HPDE6-E6E7 (cell line): ENCODE results near the gene KRT9.
"Not testable (repeated sequence)": the region's sequence is repeated elsewhere in the genome, so short reads cannot be mapped to it uniquely, and the experiment has no call there.

Source experiments
- DNase-seq: peaks from one replicate; pipeline ENCODE4 v3.0.0; 2011; ENCODE audit warnings: missing footprints; ENCODE audit errors: extremely low spot score

KRT9 gene

DNA sequence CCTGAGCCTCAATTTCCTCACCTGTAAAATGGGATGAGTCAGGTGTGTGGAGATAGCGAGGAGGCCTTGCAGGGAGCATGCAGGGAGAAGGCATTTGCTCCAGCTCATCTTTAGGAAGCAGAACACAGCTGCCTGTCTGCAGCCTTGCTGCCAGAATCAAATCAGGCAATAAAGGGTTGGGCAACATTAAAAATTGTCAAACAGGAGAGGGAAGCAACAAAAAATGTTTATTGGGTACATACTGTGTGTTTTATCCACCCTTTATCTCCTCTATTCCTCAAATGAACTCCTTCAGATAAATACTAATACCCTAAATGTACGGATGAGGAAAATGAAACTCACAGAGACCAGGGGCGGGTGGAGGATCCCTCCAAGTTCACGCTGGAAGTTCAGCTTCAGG lies 28.5 kb upstream of the KRT9 start:
- no peak for DNase-seq

DNA sequence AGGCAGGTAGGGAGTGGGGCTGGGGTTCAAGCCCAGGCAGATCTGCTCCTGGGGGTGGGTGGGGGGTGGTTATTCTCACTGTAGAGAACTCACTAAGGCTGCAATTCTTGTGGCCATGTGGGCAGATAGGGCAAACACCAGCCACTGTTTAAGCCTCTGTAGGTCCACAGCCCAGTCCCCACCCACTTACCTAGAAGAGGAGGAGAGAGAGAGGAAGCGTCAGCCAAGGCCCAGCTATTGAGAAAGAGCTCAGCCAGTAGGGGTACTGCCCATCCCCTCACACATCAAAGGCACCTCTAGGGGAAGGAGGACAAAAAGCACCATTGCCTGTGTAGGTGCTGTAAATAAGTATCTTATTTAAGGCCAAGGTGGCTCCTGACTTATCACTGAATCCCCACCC lies 27.8 kb upstream of the KRT9 start:
- no peak for DNase-seq

DNA sequence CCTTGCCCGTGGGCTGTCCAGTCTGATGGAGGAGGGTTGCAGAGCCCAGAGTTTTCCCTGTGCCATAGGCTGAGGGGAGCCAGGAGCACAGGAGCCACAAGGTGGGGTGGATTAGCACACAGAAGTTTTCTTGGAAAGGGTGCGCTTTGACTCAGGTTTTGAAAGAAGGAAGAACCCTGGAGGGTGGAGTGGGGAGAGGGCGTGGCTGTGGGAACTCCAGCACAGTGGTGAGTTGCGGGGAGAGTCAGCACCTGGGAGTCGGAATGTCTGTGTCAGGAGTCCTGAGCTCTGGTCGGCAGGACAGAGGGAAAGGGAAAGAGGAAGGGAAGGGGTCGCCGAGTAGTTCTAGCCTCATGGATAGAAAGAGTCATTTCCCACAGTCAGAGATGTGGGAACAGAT lies 23.7 kb upstream of the KRT9 start:
- DNase-seq = no peak

DNA sequence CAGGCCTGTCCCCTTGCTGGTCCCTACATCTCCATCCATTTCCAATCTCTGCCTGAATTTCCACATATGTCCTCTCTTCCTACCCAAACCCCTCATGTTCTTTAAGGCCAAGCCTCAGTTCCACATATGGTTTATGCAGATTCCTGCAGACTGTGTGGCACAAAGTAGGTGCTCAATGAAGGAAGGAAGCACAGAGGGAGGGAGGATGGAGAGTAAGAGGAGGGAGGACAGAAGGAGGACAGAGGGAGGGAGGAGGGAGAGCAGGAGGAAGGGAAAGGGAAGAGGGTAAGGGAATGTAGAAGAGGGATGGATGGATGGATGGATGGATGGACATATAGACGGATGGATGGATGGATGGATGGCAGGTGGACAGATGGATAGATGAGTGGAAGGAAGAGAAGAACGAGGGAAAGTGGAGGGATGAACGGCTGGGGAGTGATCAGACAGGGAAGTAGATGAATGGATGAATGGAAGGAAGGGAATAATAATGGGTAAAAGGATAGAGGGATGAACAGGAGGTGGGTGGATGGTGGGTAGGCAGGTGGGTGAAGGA lies 22.6 kb upstream of the KRT9 start:
- DNase-seq = no peak

DNA sequence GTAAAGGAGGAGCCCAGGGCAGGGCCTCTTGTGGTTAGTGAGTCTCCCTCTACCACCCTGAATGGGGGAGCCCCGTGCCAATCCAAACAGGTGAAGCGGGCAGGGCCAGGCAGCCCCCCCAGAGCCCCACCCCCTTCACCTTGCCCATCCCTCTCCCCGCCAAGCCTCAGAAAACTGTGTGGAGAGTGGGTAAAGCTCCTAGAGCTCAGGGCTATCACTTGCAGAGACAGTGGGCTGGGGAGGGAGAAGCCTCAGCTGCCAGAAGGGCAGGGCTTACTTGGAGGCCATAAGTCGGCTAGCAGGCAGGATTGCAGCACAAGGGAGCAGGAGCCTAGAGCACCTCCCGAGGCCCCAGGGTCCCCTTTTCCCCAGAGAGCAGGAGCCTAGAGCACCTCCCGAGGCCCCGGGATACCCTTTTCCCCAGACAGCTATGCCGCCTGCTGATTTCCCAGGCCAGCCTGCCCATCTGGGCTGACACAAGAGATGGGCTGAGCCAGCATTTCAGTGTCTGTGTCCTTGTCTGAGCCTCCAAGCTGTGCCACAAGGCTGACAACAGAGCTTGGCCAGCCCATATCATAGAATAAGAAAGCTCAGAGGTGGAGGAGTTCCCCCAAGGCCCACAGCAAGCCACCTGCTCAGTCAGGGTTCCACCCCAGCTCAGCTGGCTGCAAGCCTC lies 21.6 kb upstream of the KRT9 start:
- no peak for DNase-seq

DNA sequence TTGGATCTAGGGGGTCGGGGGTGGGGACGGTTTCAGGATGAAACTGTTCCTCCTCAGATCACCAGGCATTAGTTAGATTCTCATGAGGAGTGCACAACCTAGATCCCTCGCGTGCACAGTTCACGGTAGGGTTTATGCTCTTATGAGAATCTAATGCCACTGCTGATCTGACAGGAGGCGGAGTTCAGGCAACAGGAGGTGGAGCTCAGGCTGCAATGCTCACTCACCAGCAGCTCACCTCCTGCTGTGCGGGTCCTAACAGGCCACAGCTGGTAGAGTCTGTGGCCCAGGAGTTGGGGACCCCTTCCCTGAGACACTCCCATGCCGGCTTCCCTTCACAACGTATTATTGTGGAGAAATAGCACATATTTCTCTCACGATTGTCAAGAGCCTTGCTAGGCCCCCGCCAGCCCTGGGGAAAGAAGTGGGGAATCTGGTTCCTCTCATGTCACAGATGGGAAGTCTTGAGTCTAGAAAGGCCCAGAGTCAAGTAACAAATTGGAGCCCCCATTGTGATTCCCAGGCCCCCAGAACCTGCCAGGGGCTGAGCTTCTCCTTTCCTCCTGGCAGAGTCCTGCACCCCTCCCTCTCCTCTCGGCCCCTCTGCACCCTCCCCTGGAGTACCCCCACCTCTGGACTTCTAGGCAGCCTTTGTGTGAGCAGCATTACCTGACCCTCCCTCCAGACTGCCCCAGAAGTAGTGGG lies 20.9 kb upstream of the KRT9 start:
- no peak for DNase-seq

DNA sequence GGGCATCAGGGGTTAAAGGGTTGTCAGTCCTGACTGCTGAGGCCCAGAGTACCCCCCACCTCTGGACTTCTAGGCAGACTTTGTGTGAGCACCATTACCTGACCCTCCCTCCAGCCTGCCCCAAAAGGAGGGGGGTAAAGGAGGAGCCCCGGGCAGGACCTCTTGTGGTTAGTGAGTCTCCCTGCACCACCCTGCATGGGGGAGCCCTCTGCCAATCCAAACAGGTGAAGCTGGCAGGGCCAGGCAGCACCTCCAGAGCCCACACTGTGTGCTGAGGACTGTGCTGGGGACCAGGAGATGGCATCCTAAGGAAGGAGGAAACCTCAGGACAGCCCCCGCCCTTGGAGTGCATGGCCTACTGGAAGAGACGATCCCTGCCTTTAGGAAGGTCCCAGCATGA lies 17.4 kb upstream of the KRT9 start:
- DNase-seq = no peak

DNA sequence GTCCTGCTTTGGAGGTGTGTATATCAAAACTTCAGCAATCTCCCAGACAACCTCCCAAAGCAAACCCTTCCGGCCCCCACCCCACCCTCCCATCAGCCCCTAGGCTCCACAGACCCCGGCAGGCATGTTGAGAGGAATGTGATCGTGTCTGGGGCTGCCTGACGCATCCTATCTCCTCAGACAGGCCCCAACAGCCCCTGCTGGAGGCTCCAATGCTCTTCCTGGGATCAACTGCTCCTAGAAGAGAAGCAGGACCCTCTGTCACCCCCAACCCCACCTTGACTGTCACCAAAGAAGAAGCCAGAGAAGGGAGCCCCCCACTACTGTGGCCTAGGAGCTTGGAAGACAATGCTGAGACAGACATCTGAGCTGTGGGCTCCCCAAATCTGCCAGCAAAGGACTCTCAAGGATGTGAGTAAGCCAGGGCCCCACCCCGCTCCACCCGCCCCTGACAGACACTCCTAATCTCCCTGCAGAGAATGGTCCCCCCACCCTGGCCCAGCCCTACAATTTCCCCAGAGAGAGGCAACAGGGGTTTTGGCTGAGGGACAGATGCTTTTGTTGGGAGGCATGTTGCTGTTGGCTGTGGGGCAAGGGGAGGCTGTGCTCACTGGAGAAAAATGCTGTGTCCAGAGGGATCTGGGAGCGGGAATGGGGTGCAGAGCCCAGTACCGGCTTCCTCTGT lies 16.4 kb upstream of the KRT9 start:
- DNase-seq = peak; percentile 37

DNA sequence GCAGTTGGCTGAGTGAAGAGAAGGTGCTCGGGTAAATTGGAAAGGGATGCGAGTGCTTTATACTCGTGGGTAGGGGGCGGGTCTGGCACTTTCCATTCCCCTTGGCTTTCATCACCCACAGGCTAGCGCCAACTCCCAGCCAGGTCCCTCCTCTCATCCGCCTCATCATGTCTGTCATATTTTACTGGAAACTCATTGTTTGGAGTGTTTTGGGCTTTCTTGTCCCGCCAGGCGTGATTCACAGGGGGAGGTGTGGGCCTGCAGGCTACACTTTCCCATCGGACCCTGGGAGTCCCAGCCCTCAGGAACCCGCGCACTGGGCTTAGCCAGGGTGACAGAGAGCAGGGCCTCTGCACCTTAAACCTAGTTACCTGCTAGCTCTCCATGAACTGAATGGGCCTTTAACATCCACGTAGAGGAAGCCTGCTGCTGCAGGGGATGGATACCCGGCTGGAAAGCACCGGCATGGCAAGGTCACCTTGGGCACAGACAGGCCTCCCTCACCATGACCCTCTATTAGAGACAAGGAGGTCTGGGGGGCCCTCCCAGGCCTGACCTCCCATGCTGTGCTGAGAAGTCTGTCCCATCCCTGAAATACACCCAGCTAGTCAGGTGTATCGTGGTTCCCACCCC lies 15.1 kb upstream of the KRT9 start, which contains the start of gene KRT14:
TSS of gene KRT14 (minus strand) at position 33 of the 633 bp plus-strand sequence. CDS start 61 bp downstream, outside the sequence.
- no peak for DNase-seq

DNA sequence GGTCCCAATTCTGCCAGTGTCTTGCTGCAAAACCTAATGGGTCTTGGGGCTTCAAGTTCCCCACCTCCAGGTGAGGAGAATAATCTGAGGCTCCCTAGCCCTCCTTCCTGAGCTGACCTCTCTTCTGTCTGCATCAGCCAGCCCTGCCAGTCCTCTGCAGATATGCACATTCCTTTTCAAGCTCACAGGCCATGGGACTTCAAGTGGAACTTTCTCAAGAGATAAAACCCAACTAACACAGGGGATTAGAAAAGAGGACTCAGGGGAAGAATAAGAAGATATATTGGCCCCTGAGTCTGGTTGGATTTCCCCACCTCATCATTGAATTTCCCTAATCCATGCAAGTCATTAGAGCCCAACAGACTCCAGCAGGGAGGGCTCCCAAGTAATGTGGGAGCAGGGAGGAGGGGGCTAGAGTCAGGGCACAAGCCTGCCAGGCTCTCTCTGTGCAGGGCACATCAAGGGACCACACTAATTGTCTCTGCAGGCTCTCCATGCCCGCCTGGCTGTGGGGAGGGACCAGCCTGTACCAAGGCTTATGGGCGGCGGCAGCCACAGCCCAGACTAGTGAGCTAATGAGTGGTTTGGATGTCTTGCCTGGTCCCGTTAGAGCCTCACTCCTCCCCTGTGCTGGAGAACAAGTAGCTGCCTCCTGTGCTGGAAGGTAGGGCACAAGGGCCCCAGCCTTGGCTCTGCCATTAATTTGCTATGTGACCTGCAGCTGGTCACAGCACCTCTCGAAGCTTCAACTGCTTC lies 13.6 kb upstream of the KRT9 start:
- no peak for DNase-seq

DNA sequence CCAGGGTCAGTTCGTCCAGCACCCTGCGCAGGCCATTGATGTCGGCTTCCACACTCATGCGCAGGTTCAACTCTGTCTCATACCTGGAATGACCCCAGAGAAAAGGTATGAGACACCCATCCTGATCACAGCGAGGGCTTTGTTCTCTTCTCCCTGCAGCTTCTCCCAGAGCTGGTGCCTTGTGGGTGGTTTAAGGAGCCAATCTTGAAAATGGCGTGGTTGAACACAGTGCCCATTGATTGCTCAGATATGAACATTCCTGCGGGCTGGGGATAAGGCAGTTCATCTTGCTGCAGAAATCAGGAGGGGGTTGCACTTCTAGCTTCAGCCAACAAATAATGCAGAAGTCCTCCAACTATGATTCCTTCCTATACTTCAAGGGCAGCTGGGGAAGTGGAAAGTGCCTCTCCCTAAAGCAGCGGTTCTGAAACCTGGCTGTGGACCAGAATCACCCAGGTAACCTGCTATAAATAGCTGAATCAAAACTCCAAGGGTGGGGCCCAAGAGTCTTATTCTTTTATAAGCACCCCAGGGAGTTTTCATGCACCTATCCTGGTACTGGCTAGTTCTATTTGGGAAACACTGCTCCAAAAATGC lies 12.6 kb upstream of the KRT9 start:
- not testable (repeated sequence) for DNase-seq

DNA sequence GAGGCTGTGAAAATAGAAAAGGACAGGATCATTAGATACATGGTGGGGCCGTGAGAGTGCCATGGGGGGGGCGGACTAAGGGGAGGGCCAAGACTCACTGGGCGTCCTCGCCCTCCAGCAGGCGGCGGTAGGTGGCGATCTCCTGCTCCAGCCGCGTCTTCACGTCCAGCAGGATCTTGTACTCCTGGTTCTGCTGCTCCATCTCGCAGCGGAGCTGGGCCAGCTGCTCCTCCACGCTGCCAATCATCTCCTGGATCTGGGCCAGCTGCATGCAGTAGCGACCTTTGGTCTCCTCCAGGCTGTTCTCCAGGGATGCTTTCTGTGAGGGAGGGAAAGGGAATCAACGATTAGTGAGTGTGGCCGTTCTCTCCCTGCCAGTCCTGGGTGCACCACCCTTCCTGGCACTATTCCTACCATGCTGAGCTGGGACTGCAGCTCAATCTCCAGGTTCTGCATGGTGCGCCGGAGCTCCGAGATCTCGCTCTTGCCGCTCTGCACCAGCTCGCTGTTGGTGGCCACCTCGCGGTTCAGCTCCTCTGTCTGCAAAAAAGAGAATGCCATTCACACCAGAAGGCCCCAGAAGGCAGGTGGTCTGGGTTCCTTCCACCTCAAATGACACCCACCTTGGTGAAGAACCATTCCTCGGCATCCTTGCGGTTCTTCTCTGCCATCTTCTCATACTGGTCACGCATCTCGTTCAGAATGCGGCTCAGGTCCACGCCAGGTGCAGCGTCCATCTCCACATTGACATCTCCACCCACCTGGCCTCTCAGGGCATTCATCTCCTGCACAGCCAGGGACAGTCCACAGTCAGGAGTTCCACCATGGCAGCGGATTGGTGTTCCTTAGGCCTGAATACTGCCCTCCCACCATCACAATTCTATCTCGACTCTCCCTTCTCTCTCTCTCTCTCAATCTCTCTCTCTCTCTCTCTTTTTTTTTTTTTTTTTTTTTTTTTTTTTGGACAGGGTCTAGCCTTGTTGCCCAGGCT lies 11.6 kb upstream of the KRT9 start:
- no peak for DNase-seq

DNA sequence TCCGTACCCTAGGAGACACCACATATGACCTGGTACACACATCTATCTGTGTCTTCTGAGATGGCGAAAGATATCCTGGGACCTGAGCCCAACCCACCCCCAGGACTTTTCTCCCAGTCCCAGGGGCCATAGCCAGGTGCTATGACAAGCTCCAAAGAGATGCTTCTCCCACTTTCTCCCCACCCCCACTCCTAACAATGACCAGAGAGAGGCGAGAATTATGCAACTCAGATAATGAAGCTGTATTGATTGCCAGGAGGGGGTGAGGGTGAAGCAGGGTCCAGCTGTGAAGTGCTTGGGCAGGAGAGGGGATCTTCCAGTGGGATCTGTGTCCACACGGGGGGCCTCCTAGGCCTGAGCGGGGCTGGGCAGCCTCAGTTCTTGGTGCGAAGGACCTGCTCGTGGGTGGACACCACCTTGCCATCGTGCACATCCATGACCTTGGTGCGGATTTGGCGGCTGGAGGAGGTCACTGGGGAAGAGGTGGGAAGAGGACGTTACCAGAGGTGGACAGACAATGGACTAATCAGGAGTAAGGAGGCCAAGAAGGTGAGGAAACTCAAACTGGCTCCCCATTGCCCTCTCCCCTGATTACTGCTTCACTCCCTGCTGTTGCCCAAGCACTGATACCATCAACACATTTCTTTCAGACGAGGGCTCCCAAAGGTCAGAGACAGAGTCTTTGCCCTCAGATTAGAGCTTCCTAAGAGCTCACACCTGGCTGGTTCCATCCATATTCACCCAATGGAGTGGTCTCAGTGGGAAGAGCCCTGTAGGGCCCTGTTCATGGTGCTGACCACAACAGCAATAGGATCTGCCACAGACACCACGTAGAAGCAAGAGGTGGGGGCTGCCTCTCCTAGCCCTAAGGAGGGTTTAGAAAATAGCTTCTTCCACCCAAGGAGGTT lies 10.5 kb upstream of the KRT9 start:
- not testable (repeated sequence) for DNase-seq

DNA sequence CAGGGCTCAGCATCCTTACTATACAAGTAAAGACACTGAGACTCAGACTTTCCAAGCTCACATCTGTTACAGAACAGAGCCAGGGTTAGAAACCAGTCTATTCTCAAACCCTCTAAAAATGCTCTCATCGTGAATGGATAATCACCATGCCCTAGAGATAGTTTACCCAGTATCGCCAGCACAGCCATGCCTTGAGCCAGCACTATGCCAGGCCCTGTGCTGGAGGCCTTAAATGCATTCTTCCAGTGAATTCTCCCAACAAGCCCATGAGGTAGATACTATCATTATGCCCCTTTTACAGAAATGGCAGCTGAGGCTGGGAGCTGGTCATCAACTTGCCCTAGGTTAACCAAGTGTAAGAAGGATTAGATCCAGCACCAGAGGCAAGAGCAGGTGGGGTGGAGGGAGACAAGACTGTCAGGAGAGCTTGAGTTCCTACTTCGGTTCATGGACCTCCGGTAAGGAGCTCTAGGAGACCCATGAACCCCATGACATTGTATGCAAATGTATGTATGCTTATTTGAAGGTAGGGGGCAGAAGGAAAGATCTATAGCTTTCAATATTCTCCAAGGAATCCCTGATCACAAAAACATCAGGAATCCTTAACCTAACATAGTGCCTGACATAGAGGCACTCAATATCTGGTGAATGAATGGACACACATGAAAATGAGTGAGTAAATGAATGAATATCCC lies 9.7 kb upstream of the KRT9 start:
- DNase-seq = no peak

DNA sequence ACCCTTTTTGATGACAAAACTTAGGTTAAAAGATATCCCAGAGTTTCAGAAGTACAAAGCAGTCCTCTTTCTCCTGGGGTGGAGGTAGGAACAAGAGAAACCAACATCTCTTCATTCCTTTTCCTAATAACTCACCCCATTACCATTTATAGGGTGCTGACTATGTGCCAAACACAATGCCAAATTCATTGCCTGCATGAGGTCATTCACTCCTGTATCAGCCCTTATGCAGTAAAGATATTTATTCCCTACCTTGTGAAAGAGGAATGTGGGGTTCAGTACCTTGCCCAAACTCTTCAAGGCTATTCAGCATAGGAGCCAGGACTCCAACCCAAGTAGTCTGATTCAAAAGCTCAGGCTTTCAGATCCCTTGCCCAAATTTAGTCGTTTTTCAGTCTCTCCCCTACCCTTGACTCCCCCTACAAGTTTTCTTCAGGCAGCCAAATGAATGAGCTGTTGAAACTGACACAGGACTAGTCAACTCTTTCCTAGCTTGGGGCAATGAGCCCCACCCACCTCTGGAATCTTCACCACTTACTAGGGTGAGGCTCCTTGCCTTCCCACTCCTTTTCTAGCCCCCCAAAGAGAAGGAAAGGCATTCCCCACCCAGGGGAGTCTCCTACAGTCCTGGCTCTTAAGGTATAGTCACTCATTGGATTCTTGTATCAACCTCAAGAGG lies 9.0 kb upstream of the KRT9 start:
- peak; percentile 49 for DNase-seq

DNA sequence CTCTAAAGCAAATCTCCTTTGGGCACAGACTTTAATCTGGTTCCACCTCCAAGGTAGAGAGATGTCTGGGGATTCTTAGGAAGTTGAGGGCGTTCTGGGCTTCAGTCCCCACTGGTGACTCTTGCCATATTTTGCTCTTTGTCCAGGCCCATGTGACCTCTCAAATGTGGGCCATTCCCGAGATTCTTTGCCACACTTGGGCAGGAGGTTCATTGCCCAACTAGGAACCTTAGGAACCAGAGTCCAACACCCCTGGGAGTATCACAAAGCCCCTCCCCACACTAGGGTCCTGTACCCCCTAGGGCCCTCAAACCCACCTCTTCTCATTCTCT lies 8.4 kb upstream of the KRT9 start:
- no peak for DNase-seq

DNA sequence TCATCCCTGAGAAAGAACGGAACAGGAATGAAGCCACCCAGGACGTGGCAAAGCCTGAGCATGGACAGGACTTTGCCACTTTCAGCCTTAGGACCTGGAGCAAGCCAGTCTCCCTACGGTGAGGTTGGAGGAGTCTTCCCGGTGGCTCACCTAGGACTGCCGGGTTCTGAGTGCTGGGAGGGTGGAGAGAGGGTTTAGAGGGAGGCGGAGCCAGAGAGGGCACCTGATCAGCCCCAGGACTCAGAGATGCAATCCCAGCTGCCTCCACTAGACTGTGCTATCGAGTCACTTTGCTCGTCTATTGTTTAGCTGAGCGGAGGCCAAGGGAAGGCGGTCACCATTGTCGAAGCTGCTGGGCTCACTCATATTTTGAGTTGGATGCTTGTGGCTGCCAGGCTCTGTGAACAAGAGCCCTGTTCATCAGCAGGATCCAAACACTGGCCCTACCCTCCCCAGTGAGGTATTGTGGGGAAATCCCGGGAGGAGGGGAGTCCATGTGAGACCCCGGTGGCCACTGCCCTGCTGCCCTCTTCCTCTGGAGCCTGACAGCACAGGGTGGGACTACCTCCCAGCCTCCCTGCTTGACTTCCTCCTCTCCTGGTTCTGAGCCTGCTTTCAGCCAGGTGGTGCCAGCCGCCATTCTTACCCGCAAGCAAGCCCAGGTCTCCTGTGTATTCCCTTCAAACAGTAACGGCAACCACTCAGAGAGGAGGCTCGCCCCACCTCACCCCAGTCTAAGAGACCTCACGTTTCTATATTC lies 7.8 kb upstream of the KRT9 start:
- DNase-seq = peak; percentile 89
